HG02642 (cell line): Measurements from ENCODE around the gene PRF1.
"Not testable (repeated sequence)": the region's sequence is repeated elsewhere in the genome, so short reads cannot be mapped to it uniquely, and the experiment has no call there.

Experiments used
- ATAC-seq: cut with Tn5 transposase; IDR thresholded peaks from one replicate; pipeline ENCODE4 v1.9.1; 2021; ENCODE audit warnings: mild to moderate bottlenecking; ENCODE audit not compliant: unreplicated experiment, poor library complexity

PRF1 gene

GRCh38 chr10:70581176-70581575, 21.4 kb downstream of the PRF1 start:
- ATAC-seq, result not testable (repeated sequence)

GRCh38 chr10:70579234-70580002, 23.1 kb downstream of the PRF1 start:
- ATAC-seq, result no peak

- peak; percentile 60 for ATAC-seq
Observed at GRCh38 chr10:70578371-70578947, 24.1 kb downstream of the PRF1 start.

GRCh38 chr10:70576803-70577517, 25.6 kb downstream of the PRF1 start:
- ATAC-seq, result no peak

GRCh38 chr10:70575874-70576802, 26.4 kb downstream of the PRF1 start:
- peak; percentile 58 for ATAC-seq

GRCh38 chr10:70575486-70575873, 27.1 kb downstream of the PRF1 start:
- ATAC-seq, result no peak

GRCh38 chr10:70573599-70574506, 28.7 kb downstream of the PRF1 start:
- ATAC-seq, result no peak

- no peak for ATAC-seq
Observed at GRCh38 chr10:70571636-70572439, 30.7 kb downstream of the PRF1 start.

- ATAC-seq, result no peak
Observed at GRCh38 chr10:70571236-70571635, 31.3 kb downstream of the PRF1 start.

- ATAC-seq, result no peak
Observed at GRCh38 chr10:70568781-70569495, 33.6 kb downstream of the PRF1 start.

- ATAC-seq, result no peak
Observed at GRCh38 chr10:70568113-70568512, 34.4 kb downstream of the PRF1 start.

- ATAC-seq, result no peak
Observed at GRCh38 chr10:70567603-70568002, 34.9 kb downstream of the PRF1 start.

- ATAC-seq, result no peak
Observed at GRCh38 chr10:70566515-70567290, 35.8 kb downstream of the PRF1 start.

GRCh38 chr10:70565556-70566514, 36.7 kb downstream of the PRF1 start:
- no peak for ATAC-seq

GRCh38 chr10:70564901-70565351, 37.6 kb downstream of the PRF1 start:
- ATAC-seq, result no peak

- ATAC-seq, result no peak
Observed at GRCh38 chr10:70564113-70564725, 38.3 kb downstream of the PRF1 start.
